ENCODE measurements around the gene ACADM.
"Not testable (repeated sequence)": the region's sequence is repeated elsewhere in the genome, so short reads cannot be mapped to it uniquely, and the experiment has no call there.

The ACADM gene

GRCh38 chr1:75742047-75742625 lies 17.6 kb downstream of the ACADM start:
- DNase-seq (ENCODE audit: low spot score), result no peak

DNA sequence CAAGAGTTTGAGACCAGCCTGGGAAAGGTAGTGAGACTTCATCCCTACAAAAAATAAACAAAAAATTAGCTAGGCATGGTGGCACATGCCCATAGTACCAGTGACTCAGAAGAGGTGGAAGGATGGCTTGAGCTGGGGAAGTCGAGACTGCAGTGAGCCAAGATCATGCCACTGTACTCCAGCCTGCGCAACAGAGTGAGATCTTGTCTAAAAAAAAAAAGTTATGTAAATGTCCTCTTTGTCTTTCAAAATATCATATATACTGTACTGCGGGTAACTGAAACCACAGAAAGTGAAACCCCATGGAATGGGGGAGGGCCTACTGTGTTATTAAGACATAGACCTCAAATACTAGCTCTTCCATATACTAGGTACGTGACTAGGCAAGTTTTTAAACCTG lies 20.8 kb downstream of the ACADM start:
- DNase-seq (ENCODE audit: low spot score), result no peak

DNA sequence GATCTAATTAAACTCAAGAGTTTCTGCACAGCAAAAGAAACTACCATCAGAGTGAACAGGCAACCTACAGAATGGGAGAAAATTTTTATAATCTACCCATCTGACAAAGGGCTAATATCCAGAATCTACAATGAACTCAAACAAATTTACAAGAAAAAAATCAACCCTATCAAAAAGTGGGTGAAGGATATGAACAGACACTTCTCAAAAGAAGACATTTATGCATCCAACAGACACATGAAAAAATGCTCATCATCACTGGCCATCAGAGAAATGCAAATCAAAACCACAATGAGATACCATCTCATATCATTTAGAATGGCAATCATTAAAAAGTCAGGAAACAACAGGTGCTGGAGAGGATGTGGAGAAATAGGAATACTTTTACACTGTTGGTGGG lies 32.7 kb downstream of the ACADM start:
- not testable (repeated sequence) for DNase-seq (ENCODE audit: low spot score)

DNA sequence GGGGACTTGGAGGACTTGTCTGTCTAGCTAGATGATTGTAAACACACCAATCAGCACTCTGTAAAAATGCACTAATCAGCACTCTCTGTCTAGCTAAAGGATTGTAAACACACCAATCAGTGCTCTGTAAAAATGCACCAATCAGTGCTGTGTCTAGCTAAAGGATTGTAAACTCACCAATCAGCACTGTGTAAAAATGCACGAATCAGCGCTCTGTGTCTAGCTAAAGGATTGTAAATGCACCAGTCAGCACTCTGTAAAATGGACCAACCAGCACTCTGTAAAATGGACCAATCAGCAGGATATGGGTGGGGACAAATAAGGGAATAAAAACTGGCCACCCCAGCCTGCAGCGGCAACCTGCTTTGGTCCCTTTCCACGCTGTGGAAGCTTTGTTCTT lies 34.0 kb downstream of the ACADM start:
- not testable (repeated sequence) for DNase-seq (ENCODE audit: low spot score)

- DNase-seq (ENCODE audit: low spot score), result no peak
These were observed 39.6 kb downstream of the ACADM start for GRCh38 chr1:75764057-75764655.

GRCh38 chr1:75765697-75766355 lies 41.3 kb downstream of the ACADM start:
- DNase-seq (ENCODE audit: low spot score), result no peak

DNA sequence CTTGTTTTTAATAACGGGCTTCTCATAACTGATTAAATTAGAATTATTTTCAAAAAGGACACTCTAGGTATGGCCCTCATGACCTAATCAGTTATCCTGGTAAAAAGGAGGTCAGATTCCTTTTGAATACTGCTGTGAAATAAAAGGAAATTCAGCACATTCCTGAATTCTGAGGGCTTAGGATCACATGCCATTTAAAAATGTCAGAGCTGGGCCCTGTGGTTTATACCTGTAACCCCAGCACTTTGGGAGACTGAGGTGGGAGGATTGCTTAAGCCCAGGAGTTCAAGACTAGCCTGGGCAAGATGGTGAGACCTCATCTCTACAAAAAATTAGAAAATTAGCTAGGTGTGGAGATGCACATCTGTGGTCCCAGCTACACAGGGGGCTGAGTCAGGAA lies 43.5 kb downstream of the ACADM start:
- no peak for DNase-seq (ENCODE audit: low spot score)

- no peak for DNase-seq (ENCODE audit: low spot score)
These were observed 46.3 kb downstream of the ACADM start for GRCh38 chr1:75770761-75771160.

DNA sequence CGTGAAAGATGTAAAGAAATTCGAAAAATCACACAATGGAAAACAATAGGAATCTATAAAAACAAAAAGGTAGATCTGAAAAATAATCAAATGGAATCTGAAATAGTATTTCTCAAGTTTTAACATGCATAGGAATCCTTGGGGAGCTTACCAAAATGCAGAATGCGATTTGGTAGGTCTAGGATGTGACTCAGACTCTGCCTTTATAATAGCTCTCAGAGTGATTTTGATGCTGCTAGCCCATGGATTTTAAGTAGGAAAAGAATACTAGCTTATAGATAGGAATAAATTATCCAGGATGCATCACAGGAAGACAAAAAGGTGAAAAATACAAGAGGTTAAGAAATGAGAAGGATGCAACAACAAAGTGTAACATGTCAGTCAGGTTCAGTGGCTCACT lies 47.5 kb downstream of the ACADM start:
- no peak for DNase-seq (ENCODE audit: low spot score)

- not testable (repeated sequence) for DNase-seq (ENCODE audit: low spot score)
These were observed 53.3 kb downstream of the ACADM start for GRCh38 chr1:75777812-75778211.

GRCh38 chr1:75778694-75779093 lies 54.2 kb downstream of the ACADM start:
- not testable (repeated sequence) for DNase-seq (ENCODE audit: low spot score)

DNA sequence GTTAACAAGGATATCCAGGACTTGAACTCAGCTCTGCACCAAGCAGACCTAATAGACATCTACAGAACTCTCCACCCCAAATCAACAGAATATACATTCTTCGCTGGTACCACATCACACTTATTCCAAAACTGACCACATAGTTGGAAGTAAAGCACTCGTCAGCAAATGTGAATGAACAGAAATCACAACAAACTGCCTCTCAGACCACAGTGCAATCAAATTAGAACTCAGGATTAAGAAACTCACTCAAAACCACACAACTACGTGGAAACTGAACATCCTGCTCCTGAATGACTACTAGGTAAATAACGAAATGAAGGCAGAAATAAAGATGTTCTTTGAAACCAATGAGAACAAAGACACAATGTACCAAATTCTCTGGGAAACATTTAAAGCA lies 55.7 kb downstream of the ACADM start:
- not testable (repeated sequence) for DNase-seq (ENCODE audit: low spot score)

- not testable (repeated sequence) for DNase-seq (ENCODE audit: low spot score)
These were observed 59.4 kb downstream of the ACADM start for GRCh38 chr1:75783920-75784319.

DNA sequence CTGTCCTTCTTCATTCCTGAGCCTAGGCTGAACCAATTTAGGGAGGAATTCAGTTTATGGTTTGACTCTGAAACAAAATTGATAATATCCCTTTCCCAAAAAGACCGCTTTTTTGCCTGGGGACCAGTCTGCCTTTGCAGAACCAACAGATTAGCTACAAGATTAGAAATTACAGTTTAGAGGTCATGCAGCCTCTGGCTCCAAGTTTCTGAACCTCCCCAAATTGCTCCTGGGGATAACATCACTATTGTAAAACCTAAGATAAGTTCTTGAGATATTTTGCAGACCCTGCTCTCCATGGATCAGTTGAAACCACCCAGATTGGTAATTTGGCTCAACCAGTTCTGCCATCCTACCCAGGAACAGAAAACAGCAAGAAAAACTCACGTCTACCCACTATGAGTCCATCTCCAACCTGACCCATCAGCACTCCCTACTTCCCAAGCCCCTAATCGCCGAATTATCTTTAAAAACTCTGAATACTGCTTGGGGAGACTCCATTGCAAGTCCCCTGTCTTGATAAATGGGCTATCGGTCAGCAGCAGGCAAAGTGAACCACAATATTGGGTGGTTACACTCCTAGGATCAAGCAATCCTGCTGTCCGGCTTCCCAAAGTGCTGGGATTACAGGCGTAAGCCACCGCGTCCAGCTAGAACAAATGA lies 60.9 kb downstream of the ACADM start:
- peak; percentile 41 for DNase-seq (ENCODE audit: low spot score)

- peak; percentile 98 for DNase-seq (ENCODE audit: low spot score)
These were observed 61.7 kb downstream of the ACADM start, which contains the start of gene RABGGTB for GRCh38 chr1:75785983-75786853. Gene RABGGTB (plus strand): TSS chr1:75786256. CDS start chr1:75786272, 16 bp downstream.

GRCh38 chr1:75786901-75787493 lies 62.5 kb downstream of the ACADM start:
- peak; percentile 63 for DNase-seq (ENCODE audit: low spot score)

DNA sequence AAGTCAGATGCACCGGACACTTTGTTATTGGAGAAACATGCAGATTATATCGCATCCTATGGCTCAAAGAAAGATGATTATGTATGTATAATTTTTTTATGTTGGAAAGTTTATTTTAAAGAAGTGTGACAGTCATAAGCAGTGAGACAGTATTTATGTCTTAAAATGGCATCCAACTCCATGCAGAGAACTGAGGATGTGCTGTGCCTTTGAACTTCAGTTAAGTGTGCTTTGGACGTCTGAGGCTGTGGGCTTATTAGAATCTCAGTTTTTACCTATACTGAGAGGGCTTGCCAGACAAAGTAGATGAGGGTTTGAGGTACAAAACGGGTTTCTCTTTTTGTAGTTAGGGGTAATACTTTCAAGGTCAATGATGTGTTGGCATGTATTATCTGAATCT lies 63.0 kb downstream of the ACADM start:
- DNase-seq (ENCODE audit: low spot score), result no peak

DNA sequence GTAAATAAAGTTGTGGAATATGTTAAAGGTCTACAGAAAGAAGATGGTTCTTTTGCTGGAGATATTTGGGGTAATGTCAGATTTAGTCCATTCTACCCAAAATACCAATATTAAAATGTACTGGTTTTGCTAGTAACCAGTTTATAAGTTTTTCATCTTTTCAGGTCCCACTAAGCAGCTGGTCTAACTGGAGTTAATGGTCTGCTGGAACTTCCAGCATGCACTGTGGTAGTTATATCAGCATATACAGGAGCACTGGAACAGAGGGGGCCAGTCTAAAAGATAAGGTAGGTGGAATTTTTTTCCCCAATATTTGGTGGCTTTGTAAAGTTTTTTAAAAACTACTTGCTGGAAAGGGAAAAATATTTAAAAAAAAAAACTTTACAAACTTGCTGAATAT lies 65.5 kb downstream of the ACADM start:
- DNase-seq (ENCODE audit: low spot score), result no peak

DNA sequence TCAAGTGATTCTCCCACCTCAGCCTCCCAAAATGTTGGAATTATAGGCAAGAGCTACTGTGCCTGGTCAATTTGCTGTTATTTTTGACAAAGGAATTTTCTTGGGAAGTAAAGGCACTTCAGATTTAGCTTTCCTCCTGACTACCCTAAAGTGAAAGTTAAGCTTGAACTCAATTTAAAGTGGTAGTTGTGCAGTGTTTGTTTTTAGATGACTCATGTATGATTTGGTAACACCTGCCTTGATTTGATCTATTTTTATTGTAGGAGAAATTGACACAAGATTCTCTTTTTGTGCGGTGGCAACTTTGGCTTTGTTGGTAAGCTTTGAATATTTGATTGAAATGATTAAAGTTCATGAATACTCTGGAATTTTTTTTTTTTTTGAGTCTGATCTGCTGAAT lies 66.5 kb downstream of the ACADM start:
- DNase-seq (ENCODE audit: low spot score), result no peak

DNA sequence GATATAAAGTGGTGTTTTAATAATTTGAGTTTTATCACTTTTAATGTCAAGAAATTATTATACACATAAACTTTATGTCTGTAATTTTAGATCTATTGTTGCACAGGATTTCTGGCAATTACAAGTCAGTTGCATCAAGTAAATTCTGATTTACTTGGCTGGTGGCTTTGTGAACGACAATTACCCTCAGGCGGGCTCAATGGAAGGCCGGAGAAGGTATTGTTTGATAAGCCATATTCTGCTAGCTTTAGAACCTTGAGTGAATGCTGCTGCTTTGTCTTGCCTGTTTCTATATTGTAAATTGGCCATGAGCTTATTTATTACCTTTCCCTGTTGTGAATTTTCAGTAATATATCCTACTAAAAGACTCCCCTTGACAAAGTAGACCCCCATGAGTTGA lies 67.6 kb downstream of the ACADM start:
- no peak for DNase-seq (ENCODE audit: low spot score)

- no peak for DNase-seq (ENCODE audit: low spot score)
These were observed 69.9 kb downstream of the ACADM start for GRCh38 chr1:75794382-75794781.
